DMS153 (cell line): ENCODE measurements around the gene BTBD8.

Source experiments
- DNase-seq: peaks from one replicate; lab custom pipeline; 2025; lab: John Stamatoyannopoulos, UW

The BTBD8 gene

GRCh38 chr1:92192246-92192645, 112.1 kb downstream of the BTBD8 start:
- no peak for DNase-seq

- no peak for DNase-seq
Observed at GRCh38 chr1:92194511-92194910, 114.4 kb downstream of the BTBD8 start.

GRCh38 chr1:92201973-92202372, 121.8 kb downstream of the BTBD8 start:
- DNase-seq, result no peak

- DNase-seq, result no peak
Observed at GRCh38 chr1:92203105-92203504, 123.0 kb downstream of the BTBD8 start.

DNA sequence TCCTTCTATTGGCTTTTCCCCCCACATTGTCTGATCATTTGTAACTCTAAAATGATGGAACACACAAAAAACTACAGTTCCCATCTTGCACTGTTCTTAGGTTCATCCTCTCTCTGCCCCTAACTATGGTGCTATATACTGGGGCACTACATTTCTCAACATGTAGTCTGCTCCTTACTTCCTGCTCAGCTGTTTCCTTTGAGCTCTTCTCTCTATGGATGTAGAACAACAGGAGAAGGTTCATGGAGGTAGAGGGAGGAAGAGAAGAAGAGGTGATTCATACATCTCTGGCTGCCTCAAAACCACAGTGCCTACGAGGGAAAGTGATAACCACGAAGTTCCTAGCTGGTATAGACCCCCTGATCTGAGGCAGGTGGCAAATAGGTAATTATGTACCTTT, 130.6 kb downstream of the BTBD8 start:
- no peak for DNase-seq

DNA sequence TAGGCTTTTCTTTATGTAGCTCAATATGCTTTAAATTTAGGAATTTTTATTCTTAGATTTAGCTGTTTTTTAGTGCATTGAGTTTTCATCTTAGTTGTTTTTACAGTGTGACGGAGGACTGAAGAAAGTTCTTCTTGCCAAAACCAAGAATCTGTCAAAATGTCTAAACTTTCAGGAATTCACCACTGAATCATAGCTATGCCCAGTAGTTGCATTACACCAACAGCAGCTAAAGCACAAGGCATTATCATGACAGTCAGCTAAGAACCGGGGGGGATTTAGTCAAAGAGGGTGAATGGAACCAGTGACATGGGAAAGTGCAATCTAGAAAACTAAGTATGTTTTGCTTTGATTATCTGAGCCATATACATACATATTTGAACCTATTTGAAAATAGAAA, 131.0 kb downstream of the BTBD8 start:
- no peak for DNase-seq

DNA sequence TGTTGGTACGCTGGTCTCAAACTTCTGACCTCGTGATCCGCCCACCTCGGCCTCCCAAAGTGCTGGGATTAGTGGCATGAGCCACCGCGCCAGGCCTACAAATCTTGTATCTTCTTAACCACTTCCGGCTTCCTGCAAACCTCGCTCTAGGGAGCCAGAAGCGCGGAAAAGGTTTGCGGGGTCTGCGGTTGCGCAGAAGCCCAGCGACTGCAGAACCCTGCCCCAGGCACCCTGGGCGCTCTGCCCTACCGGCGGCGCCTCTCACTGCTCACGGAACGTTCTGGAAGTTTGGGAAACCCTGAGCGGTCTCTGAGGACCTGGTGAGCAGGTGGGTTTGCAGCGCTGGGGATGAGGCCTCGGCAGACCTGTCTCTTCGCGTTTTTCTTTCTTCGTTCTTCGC, 137.6 kb downstream of the BTBD8 start, which contains the start of gene C1orf146:
C1orf146 (plus strand) TSS at position 195 of the 400 bp plus-strand sequence. CDS start 13,506 bp downstream, outside the sequence.
- DNase-seq, result no peak

DNA sequence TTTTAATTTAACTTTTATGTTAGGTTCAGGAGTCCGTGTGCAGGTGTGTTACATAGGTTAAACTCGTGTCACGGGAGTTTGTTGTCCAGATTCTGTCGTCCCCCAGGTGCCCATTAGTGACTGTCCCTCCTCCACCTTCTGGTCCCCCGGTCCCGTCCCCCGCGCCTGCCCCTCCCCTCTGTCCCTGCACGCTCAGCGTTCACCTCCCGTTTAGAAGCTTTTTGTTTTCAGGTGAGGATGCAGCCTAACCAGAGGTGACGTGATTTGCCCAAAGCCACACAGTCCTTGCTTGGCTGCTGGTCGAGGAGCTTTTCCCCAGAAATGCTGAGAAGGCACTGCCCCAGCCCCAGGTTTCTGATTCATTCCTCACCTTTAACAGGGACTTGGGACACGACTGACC, 138.4 kb downstream of the BTBD8 start:
- DNase-seq, result no peak

DNA sequence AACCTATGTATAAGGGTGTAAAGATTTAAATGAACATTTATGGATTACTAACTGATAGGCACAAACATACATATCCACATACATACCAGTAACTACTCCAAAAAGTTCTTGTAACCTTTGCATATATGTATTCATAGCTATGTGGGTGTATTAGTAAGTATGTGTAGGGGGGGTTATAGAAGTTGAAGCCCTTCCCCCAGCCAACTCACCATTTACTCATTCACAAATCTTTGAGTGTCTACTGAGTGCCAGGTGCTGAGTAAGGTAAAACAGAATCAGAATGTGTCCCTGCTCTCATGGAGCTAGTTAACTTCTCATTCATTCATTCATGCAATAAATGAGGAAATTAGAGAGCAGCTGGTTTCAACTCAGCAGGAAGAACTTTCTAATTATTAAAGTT, 138.9 kb downstream of the BTBD8 start:
- no peak for DNase-seq

DNA sequence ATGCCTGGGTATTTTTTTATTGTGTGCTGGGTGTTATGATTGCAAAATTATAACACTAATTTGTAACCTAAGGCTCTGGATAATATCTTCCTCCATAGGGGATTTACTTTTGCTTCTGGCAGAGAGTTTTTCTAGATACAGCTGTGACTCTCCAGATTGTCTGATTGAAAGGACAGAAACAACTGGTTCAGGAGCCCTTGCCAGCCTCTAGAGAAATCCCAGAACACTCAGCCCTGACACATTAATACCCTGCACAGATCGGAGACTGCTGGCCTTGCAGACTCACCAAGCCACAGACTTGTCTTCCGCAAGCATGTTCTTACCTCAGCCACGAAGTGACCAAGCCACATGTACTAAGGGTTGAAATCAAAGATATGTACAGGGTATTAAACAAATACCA, 148.3 kb downstream of the BTBD8 start:
- DNase-seq, result no peak

GRCh38 chr1:92230736-92231135, 150.6 kb downstream of the BTBD8 start:
- DNase-seq, result no peak
